ENCODE measurements around the gene PPTC7.
A peak's percentile ranks its signal among the peaks of the same experiment; 100 is the strongest.
"Not testable (repeated sequence)": the region's sequence is repeated elsewhere in the genome, so short reads cannot be mapped to it uniquely, and the experiment has no call there.

Gene PPTC7

DNA sequence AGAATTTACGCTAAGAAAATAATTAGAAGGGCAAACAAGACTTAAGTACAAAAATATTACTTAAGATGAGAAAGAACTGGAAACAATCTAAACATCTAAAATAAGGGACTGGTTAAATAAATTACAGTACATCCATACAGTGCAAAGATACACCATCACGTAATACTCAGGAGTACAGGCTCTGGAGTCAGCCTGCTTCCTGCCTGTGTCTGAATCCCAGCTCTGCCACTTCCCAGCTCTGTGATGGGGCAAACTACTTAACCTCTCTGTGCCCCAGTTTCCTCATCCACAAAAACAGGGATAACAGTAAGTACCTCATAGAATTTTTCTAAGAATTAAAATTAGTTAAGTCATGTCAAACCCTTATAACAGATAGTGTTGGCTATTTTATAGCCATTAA is 36.0 kb downstream of the PPTC7 start:
- Histone ChIP-seq H3K9me3 (ENCODE audit: control extremely low read depth in 1 of 5, control insufficient read depth in 4 of 5, insufficient read depth in 2 of 5, low read depth in 1 of 5, low read length in 4 of 5) (no peaks in the 10 kb centered on the region), H3K36me3 (ENCODE audit: control insufficient read depth in 4 of 4, insufficient read depth in 4 of 4, low read length in 3 of 4) (peaks cover 14 to 67% (median 36%) of the 10 kb centered on the region in 4 experiments), H3K4me3 (ENCODE audit: control insufficient read depth in 1 of 7, extremely low read depth in 1 of 7, insufficient read depth in 4 of 7, low read depth in 2 of 7, low read length in 6 of 7) (no peak overlapping the region), H3K4me1 (ENCODE audit: control extremely low read depth in 1 of 4, control insufficient read depth in 4 of 4, insufficient read depth in 4 of 4, low read length in 3 of 4) (no peaks in the 10 kb centered on the region), H3K27me3 (replicated peaks in 2 of 5; ENCODE audit: control insufficient read depth in 4 of 5, insufficient read depth in 5 of 5, low read length in 4 of 5) (no peaks in the 10 kb centered on the region), H3K27ac (ENCODE audit: insufficient read depth in 1 of 2, low read depth in 1 of 2, low read length in 2 of 2, poor library complexity in 1 of 2, severe bottlenecking in 2 of 2) (no peak overlapping the region)
- CTCF ChIA-PET: interaction anchor here (10.5 kb wide), 1 partner anchor 55 kb away, joined by 280 read pairs; no protein-coding TSS in a partner anchor
- POLR2A ChIA-PET: no interaction called here
- WGBS (ENCODE audit: insufficient coverage): 100% methylated on average over 1 of the region's 2 CpGs
- DNase-seq: no peak

DNA sequence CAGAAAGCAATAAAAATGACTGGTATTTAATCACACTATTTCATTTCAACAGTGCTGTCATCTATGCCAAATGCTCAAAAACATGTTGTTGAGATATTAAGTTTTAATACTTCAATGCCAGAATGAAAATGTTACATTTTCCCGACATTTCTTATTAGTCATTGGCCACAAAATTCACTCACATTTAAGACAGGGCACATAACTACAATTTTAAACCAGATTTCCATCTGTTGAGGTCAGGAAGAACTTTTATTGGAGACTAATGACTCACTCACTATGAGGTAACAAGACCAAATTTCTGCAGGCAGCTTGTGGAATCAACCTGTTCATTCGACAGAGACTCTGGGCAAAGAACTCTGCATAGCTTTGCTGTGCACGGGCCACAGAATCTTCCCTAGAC is 36.8 kb downstream of the PPTC7 start:
- ChIA-PET CTCF (interaction anchor here (0.6 to 10.5 kb wide), 3 partner anchors 41 to 90 kb away, joined by 3 to 280 read pairs (median 3); no protein-coding TSS in a partner anchor), POLR2A (no interaction called here)
- peak in 1 of 3 donors; percentile 45 for DNase-seq
- WGBS (ENCODE audit: insufficient coverage): 100% methylated on average over 1 of the region's 3 CpGs
- Histone ChIP-seq H3K27me3 (replicated peaks in 2 of 5; ENCODE audit: control insufficient read depth in 4 of 5, insufficient read depth in 5 of 5, low read length in 4 of 5) (no peaks in the 10 kb centered on the region), H3K36me3 (ENCODE audit: control insufficient read depth in 4 of 4, insufficient read depth in 4 of 4, low read length in 3 of 4) (peaks cover 12 to 67% (median 40%) of the 10 kb centered on the region in 4 experiments), H3K27ac (ENCODE audit: insufficient read depth in 1 of 2, low read depth in 1 of 2, low read length in 2 of 2, poor library complexity in 1 of 2, severe bottlenecking in 2 of 2) (no peak overlapping the region), H3K4me1 (ENCODE audit: control extremely low read depth in 1 of 4, control insufficient read depth in 4 of 4, insufficient read depth in 4 of 4, low read length in 3 of 4) (no peaks in the 10 kb centered on the region), H3K4me3 (ENCODE audit: control insufficient read depth in 1 of 7, extremely low read depth in 1 of 7, insufficient read depth in 4 of 7, low read depth in 2 of 7, low read length in 6 of 7) (no peak overlapping the region), H3K9me3 (ENCODE audit: control extremely low read depth in 1 of 5, control insufficient read depth in 4 of 5, insufficient read depth in 2 of 5, low read depth in 1 of 5, low read length in 4 of 5) (no peaks in the 10 kb centered on the region)

DNA sequence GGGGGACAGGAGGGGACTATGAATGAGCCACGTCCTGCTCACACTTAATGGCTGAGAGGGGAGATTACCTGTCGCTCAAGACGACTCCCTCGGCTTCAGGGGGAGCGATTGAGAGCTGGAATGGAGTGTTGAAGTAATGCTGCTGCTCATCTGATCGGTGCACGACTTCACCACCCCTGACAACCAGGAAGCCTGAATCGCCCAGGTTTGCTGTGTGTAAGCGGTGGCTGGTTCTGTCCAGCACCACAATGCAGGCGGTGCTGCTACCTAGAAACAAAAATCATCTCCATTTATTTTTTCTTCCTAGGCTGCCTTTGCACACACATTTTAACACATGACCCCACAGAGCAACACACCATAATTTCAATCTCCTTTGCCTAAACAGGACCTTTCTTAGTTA is 37.3 kb downstream of the PPTC7 start:
- no peak overlapping the region for H3K4me3 ChIP-seq (ENCODE audit: control insufficient read depth in 1 of 7, extremely low read depth in 1 of 7, insufficient read depth in 4 of 7, low read depth in 2 of 7, low read length in 6 of 7)
- ChIA-PET POLR2A (no interaction called here), CTCF (interaction anchor here (0.6 to 10.5 kb wide), 4 partner anchors 12 to 89 kb away, joined by 3 to 280 read pairs (median 7); no protein-coding TSS in a partner anchor)

DNA sequence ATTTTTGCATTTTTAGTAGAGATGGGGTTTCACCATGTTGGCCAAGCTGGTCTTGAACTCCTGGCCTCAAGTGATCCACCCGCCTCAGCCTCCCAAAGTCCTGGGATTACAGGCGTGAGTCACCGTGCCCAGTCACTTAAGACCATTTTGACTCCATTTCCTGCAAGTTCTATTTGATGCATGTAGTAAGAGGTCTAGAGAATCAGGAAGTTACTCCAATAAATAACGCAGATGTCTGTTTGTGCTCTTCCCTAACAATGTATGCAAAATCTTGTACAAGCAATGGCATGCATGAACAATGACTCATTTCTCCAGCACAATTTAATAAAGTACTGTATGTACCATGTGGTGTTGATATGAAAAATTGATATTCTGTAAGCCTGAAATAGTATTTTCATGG is 37.9 kb downstream of the PPTC7 start:
- POLR2A ChIA-PET; H3K4me3 ChIP-seq (ENCODE audit: control insufficient read depth in 1 of 7, extremely low read depth in 1 of 7, insufficient read depth in 4 of 7, low read depth in 2 of 7, low read length in 6 of 7): not testable (repeated sequence)

More for the DNA sequence above, 37.3 kb downstream of the PPTC7 start:
- Histone ChIP-seq H3K9me3 (ENCODE audit: control extremely low read depth in 1 of 5, control insufficient read depth in 4 of 5, insufficient read depth in 2 of 5, low read depth in 1 of 5, low read length in 4 of 5) (no peaks in the 10 kb centered on the region), H3K4me1 (ENCODE audit: control extremely low read depth in 1 of 4, control insufficient read depth in 4 of 4, insufficient read depth in 4 of 4, low read length in 3 of 4) (no peaks in the 10 kb centered on the region), H3K27ac (ENCODE audit: insufficient read depth in 1 of 2, low read depth in 1 of 2, low read length in 2 of 2, poor library complexity in 1 of 2, severe bottlenecking in 2 of 2) (no peak overlapping the region), H3K27me3 (replicated peaks in 2 of 5; ENCODE audit: control insufficient read depth in 4 of 5, insufficient read depth in 5 of 5, low read length in 4 of 5) (no peaks in the 10 kb centered on the region), H3K36me3 (ENCODE audit: control insufficient read depth in 4 of 4, insufficient read depth in 4 of 4, low read length in 3 of 4) (peaks cover 10 to 64% (median 37%) of the 10 kb centered on the region in 4 experiments)
- no peak for DNase-seq
- WGBS (ENCODE audit: insufficient coverage): over 99% methylated on average over 8 of the region's 10 CpGs

DNA sequence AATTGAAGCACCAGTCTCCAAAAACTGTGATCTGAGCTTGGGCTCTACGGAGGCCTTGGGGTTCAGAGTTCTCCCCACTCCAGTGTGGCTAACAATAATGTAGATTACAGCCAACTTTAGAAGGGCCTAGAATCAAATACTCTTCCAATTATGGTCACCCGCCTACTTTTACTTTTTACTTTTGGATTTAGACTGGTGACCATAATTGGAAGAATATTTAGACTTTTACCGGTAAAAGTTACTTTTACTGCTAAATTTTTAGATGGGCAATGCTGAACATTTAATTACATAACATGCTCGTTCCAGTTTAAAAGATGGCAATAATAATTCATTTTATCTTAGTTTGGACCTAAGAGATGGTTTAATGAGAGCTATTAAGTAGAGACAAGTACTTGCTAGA is 39.2 kb downstream of the PPTC7 start:
- Histone ChIP-seq H3K4me3 (ENCODE audit: control insufficient read depth in 1 of 7, extremely low read depth in 1 of 7, insufficient read depth in 4 of 7, low read depth in 2 of 7, low read length in 6 of 7) (no peak overlapping the region), H3K36me3 (ENCODE audit: control insufficient read depth in 4 of 4, insufficient read depth in 4 of 4, low read length in 3 of 4) (peaks cover 9 to 62% (median 37%) of the 10 kb centered on the region in 4 experiments), H3K27me3 (replicated peaks in 2 of 5; ENCODE audit: control insufficient read depth in 4 of 5, insufficient read depth in 5 of 5, low read length in 4 of 5) (no peaks in the 10 kb centered on the region), H3K27ac (ENCODE audit: insufficient read depth in 1 of 2, low read depth in 1 of 2, low read length in 2 of 2, poor library complexity in 1 of 2, severe bottlenecking in 2 of 2) (peak overlapping the region in 1 of 2 experiments; percentile 29), H3K4me1 (ENCODE audit: control extremely low read depth in 1 of 4, control insufficient read depth in 4 of 4, insufficient read depth in 4 of 4, low read length in 3 of 4) (no peaks in the 10 kb centered on the region), H3K9me3 (ENCODE audit: control extremely low read depth in 1 of 5, control insufficient read depth in 4 of 5, insufficient read depth in 2 of 5, low read depth in 1 of 5, low read length in 4 of 5) (no peaks in the 10 kb centered on the region)
- no peak for DNase-seq
- 100% methylated on average over 1 of the region's 4 CpGs for WGBS (ENCODE audit: insufficient coverage)
- ChIA-PET POLR2A (interaction anchor here (0.6 kb wide), 2 partner anchors 10 to 19 kb away, joined by 3 to 5 read pairs; no protein-coding TSS in a partner anchor), CTCF (interaction anchor here (0.8 to 6.2 kb wide), 7 partner anchors 9 to 154 kb away, joined by 3 to 44 read pairs (median 5); no protein-coding TSS in a partner anchor)

More for the DNA sequence above, 37.9 kb downstream of the PPTC7 start:
- peaks cover 5 to 59% (median 33%) of the 10 kb centered on the region in 4 experiments for H3K36me3 ChIP-seq (ENCODE audit: control insufficient read depth in 4 of 4, insufficient read depth in 4 of 4, low read length in 3 of 4)
- H3K4me1 ChIP-seq (ENCODE audit: control extremely low read depth in 1 of 4, control insufficient read depth in 4 of 4, insufficient read depth in 4 of 4, low read length in 3 of 4); H3K27ac ChIP-seq (ENCODE audit: insufficient read depth in 1 of 2, low read depth in 1 of 2, low read length in 2 of 2, poor library complexity in 1 of 2, severe bottlenecking in 2 of 2); H3K27me3 ChIP-seq (replicated peaks in 2 of 5; ENCODE audit: control insufficient read depth in 4 of 5, insufficient read depth in 5 of 5, low read length in 4 of 5); H3K9me3 ChIP-seq (ENCODE audit: control extremely low read depth in 1 of 5, control insufficient read depth in 4 of 5, insufficient read depth in 2 of 5, low read depth in 1 of 5, low read length in 4 of 5): not testable (repeated sequence)
- CTCF ChIA-PET: interaction anchor here (1.1 to 10.5 kb wide), 3 partner anchors 11 to 57 kb away, joined by 3 to 280 read pairs (median 11); no protein-coding TSS in a partner anchor
- DNase-seq: peak in 1 of 3 donors; percentile 40
- 83% methylated on average over 3 of the region's 4 CpGs for WGBS (ENCODE audit: insufficient coverage)

DNA sequence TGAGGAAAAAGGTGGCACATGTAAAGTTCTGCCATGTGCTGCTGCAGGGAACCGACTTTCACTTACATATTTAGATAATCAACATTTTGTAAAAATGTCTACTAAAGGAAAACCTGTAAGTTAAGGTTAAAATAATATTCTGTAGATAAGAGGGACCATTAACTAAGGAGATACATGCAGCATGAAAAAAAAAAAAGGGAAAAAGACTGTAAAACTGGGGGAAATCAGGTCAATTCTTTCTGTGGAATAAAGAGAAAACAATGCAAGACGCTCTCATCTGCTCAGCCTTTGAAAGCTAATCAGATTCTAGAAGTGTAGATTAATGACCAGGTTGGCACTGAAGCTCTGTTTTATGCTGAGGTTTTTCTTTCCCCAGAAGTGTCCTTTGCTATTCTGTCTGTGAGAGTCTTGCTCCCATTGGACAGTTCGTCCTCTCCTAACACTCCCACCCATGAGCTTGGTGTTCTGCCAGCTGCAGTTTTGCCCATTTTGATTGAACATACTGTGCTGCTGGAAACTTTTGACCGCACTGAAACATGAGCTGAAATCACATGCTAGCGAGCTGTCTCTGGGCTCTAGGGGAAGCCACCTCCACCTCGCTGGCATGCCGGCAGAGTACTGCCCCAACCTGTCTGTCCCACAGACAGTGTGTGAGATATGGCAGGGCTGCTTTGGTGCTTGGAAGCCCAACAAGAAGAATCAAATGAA is 39.7 kb downstream of the PPTC7 start:
- H3K9me3 ChIP-seq (ENCODE audit: control extremely low read depth in 1 of 5, control insufficient read depth in 4 of 5, insufficient read depth in 2 of 5, low read depth in 1 of 5, low read length in 4 of 5): no peaks in the 10 kb centered on the region
- no peak for DNase-seq
- ChIA-PET POLR2A (interaction anchor here (0.6 kb wide), 1 partner anchor 19 kb away, joined by 5 read pairs; no protein-coding TSS in a partner anchor), CTCF (interaction anchor here (0.8 to 6.2 kb wide), 8 partner anchors 9 to 155 kb away, joined by 3 to 44 read pairs (median 4); no protein-coding TSS in a partner anchor)
- H3K36me3 ChIP-seq (ENCODE audit: control insufficient read depth in 4 of 4, insufficient read depth in 4 of 4, low read length in 3 of 4): peaks cover 10 to 63% (median 40%) of the 10 kb centered on the region in 4 experiments
- WGBS (ENCODE audit: insufficient coverage): 93% methylated on average over 5 of the region's 7 CpGs
- H3K4me3 ChIP-seq (ENCODE audit: control insufficient read depth in 1 of 7, extremely low read depth in 1 of 7, insufficient read depth in 4 of 7, low read depth in 2 of 7, low read length in 6 of 7): no peak overlapping the region
- no peaks in the 10 kb centered on the region for H3K4me1 ChIP-seq (ENCODE audit: control extremely low read depth in 1 of 4, control insufficient read depth in 4 of 4, insufficient read depth in 4 of 4, low read length in 3 of 4)
- no peaks in the 10 kb centered on the region for H3K27me3 ChIP-seq (replicated peaks in 2 of 5; ENCODE audit: control insufficient read depth in 4 of 5, insufficient read depth in 5 of 5, low read length in 4 of 5)
- H3K27ac ChIP-seq (ENCODE audit: insufficient read depth in 1 of 2, low read depth in 1 of 2, low read length in 2 of 2, poor library complexity in 1 of 2, severe bottlenecking in 2 of 2): peak overlapping the region in 1 of 2 experiments; percentile 29

DNA sequence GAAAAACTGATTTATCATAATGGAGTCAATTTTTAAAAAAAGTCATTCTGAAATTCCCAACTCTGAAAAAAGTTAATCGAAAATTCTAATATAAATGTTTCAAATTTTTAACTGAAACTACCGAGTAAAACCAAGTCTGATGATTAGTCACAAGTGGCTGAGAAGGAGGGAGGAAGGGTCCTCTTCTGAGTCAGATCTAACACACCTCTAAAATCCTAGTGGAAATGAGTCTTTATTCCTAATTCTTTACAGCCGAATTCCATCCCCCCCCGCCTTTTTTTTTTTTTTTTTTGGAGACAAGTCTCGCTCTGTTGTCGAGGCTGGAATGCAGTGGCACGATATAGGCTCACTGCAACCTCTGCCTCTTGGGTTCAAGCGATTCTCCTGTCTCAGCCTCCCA is 43.1 kb downstream of the PPTC7 start:
- no peak overlapping the region for H3K4me3 ChIP-seq (ENCODE audit: control insufficient read depth in 1 of 7, extremely low read depth in 1 of 7, insufficient read depth in 4 of 7, low read depth in 2 of 7, low read length in 6 of 7)
- ChIA-PET POLR2A (interaction anchor here (0.6 kb wide), 1 partner anchor 30 kb away, joined by 3 read pairs; no protein-coding TSS in a partner anchor), CTCF (interaction anchor here (0.9 to 6.2 kb wide), 6 partner anchors 12 to 62 kb away, joined by 3 to 44 read pairs (median 5); no protein-coding TSS in a partner anchor)
- H3K27ac ChIP-seq (ENCODE audit: insufficient read depth in 1 of 2, low read depth in 1 of 2, low read length in 2 of 2, poor library complexity in 1 of 2, severe bottlenecking in 2 of 2): no peak overlapping the region
- H3K27me3 ChIP-seq (replicated peaks in 2 of 5; ENCODE audit: control insufficient read depth in 4 of 5, insufficient read depth in 5 of 5, low read length in 4 of 5): no peaks in the 10 kb centered on the region
- no peaks in the 10 kb centered on the region for H3K4me1 ChIP-seq (ENCODE audit: control extremely low read depth in 1 of 4, control insufficient read depth in 4 of 4, insufficient read depth in 4 of 4, low read length in 3 of 4)
- H3K9me3 ChIP-seq (ENCODE audit: control extremely low read depth in 1 of 5, control insufficient read depth in 4 of 5, insufficient read depth in 2 of 5, low read depth in 1 of 5, low read length in 4 of 5): no peaks in the 10 kb centered on the region
- DNase-seq: no peak
- 100% methylated on average over 2 of the region's 8 CpGs for WGBS (ENCODE audit: insufficient coverage)
- H3K36me3 ChIP-seq (ENCODE audit: control insufficient read depth in 4 of 4, insufficient read depth in 4 of 4, low read length in 3 of 4): peaks cover 29 to 83% (median 56%) of the 10 kb centered on the region in 4 experiments
